Activated effector memory CD4-positive, alpha-beta T cell treated with anti-CD3 and anti-CD28 coated beads, Interleukin-2, amount 50 U/mL, for 16 hours (primary cell): ENCODE data around the gene DHX57.

Experiments
- DNase-seq: peaks from one replicate; pipeline ENCODE4 v3.0.0-alpha.2; 2020

Gene DHX57

DNA sequence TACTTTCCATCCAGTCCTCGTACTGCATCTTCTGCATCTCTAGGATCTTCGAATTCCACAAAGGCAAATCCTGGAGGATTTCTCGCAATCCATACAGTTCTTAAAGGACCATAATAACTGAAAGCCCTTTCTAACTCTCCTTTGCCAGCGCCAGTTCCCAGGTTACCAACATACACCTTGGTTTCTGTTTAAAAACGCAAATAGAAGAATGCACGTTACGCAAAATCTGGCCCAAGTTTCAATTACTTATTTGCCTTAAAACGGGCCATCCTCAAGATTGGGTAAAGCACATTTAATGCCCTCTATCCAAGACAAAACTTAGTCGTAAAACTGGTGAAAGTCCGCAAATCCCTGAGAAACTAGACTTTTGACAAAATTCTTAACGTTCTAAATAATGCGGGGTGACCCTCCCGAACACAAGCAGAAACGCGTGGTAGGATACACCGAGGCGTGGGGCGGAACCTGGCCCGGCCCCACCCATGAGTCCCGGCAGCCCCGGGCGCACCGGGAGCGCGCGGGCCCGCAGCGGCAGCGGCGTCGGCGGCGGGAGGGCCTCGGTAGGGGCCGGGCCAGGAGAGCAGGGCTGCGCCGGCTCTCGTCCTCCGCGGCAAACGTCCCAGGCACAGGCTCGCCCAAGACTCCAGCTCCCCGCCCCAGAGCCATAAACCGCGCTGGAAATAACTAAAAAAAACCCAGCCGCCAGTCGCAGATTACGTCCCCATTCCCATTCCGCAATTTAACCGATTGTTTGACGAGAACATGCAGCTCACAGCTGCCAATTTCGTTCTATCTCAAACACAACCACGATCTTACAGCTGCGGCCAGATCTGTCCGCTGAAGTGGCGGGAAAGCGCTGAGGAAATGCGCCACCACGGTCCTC lies 125.5 kb downstream of the DHX57 start:
- peak; percentile 85 for DNase-seq

DNA sequence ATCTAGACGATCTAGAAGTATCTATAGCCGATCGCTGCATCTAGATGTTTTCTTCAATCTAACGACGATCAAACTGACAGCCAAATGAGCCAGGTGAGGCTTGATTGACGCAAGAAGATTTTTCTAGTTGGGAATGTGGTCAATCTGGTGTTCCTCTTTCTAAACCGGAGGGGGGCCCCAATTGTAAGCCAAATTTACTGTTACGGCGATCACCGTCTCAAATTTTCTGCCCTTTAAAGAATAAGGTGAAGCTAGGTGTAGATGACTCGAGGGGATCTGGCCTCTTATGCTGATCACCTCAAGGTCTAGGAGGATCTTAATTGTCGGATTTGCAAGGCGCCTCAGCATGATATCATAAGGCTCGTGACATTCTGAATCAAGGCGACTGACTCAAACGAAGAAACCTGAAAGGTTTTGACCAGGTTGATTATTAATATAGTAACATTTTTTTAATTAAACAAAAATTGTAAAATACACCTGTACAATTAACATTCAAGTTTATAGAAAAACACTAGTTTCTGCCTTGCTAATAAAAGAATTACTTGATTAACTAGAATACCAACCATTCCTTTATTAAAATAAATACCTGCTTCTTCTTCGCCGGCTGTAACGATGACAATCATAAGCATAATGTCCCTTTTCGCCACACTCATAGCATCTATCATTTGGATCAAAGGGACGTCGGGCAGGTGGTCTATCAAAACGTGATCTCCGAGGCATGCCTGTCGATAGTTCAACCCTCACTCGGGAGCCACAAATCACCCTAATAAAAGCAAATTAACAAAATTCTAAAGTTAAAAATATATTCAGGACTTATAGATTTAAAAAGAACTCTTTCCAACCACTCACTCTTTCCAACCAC lies 126.6 kb downstream of the DHX57 start:
- DNase-seq: no peak

GRCh38 chr2:38748391-38748790 lies 127.3 kb downstream of the DHX57 start:
- DNase-seq: no peak

DNA sequence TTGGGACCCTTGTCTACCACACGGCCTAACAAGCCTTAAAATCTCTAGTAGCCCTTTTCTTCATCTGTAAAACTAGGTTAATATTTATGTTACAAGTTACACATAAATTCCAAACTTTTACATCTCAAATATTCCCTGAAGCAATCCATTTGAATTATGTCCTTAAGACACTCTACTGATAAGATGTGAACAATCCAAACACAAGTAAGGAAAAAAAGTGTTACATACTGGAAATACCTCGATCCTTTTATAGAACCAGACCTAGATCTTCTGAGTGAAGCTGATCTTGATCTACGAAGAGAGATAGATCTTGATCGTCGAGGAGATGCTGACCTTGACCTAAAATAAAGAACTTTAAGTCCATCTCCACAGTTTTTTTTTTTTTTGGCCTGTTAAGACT lies 127.9 kb downstream of the DHX57 start:
- DNase-seq: no peak
